ENCODE results near the gene HMGN4. TPM values are rescaled to one million over a fixed set of nuclear protein-coding genes. Genes with fewer than 3 reads are reported as not detected.
A peak's percentile ranks its signal among the peaks of the same experiment; 100 is the strongest.

The HMGN4 gene
- total RNA-seq, 4 donors from 2014 or later, result 46.5 to 67.8 (median 56.2) TPM

GRCh38 chr6:26556263-26557070 lies 18.3 kb downstream of the HMGN4 start:
- Histone ChIP-seq H3K9me3 (no peaks in the 10 kb centered on the region), H3K27me3 (no peaks in the 10 kb centered on the region), H3K36me3 (no peaks in the 10 kb centered on the region), H3K4me3 (no peak overlapping the region), H3K27ac (peak overlapping the region in 1 of 4 donors; percentile 89), H3K4me1 (peaks cover 0 to 24% (median 0%) of the 10 kb centered on the region in 4 donors)
- no peak for TF ChIP-seq CTCF (IDR thresholded peaks at IDR 0.05)
- peak in 1 of 2 donors; percentile 44 for TF ChIP-seq EP300 (IDR thresholded peaks at IDR 0.05)
- DNase-seq (ENCODE audit: low spot score in 2 of 2), result peak; percentile 18 to 67
- WGBS, 2 donors, result 30 to 31% methylated on average over 16 of the region's 16 CpGs

- TF ChIP-seq EP300 (IDR thresholded peaks at IDR 0.05), result no peak
- no peaks in the 10 kb centered on the region for H3K27me3 ChIP-seq
- H3K4me3 ChIP-seq, result no peak overlapping the region
- DNase-seq (ENCODE audit: low spot score in 2 of 2), result no peak
- WGBS, 2 donors, result 78 to 93% methylated on average over 17 of the region's 17 CpGs
- no peaks in the 10 kb centered on the region for H3K9me3 ChIP-seq
- no peak overlapping the region for H3K27ac ChIP-seq
- no peaks in the 10 kb centered on the region for H3K4me1 ChIP-seq
- no peaks in the 10 kb centered on the region for H3K36me3 ChIP-seq
Measured at GRCh38 chr6:26561533-26562466, 23.6 kb downstream of the HMGN4 start.

GRCh38 chr6:26563488-26563887 lies 25.3 kb downstream of the HMGN4 start:
- no peak for DNase-seq (ENCODE audit: low spot score in 2 of 2)
- no peaks in the 10 kb centered on the region for H3K27me3 ChIP-seq
- H3K4me1 ChIP-seq, result no peaks in the 10 kb centered on the region
- H3K36me3 ChIP-seq, result no peaks in the 10 kb centered on the region
- TF ChIP-seq CTCF (IDR thresholded peaks at IDR 0.05), result no peak
- no peak for TF ChIP-seq POLR2A (IDR thresholded peaks at IDR 0.05)
- TF ChIP-seq EP300 (IDR thresholded peaks at IDR 0.05), result no peak
- H3K9me3 ChIP-seq, result no peaks in the 10 kb centered on the region
- WGBS, 2 donors, result 78 to 80% methylated on average over 6 of the region's 6 CpGs
- no peak overlapping the region for H3K27ac ChIP-seq
- H3K4me3 ChIP-seq, result no peak overlapping the region

- 2 to 5% methylated on average over 34 of the region's 34 CpGs for WGBS, 2 donors
- Histone ChIP-seq H3K27me3 (no peaks in the 10 kb centered on the region), H3K36me3 (no peaks in the 10 kb centered on the region), H3K9me3 (no peaks in the 10 kb centered on the region), H3K27ac (peak overlapping the region; percentile 50 to 78 (median 69)), H3K4me1 (peaks cover 0 to 12% (median 5%) of the 10 kb centered on the region in 4 donors), H3K4me3 (peak overlapping the region; percentile 32 to 60 (median 44))
- TF ChIP-seq CTCF (IDR thresholded peaks at IDR 0.05) (peak in 1 of 5 experiments; percentile 2), EP300 (IDR thresholded peaks at IDR 0.05) (peak in 1 of 2 donors; percentile 83), POLR2A (IDR thresholded peaks at IDR 0.05) (no peak)
- peak; percentile 98 to 100 for DNase-seq (ENCODE audit: low spot score in 2 of 2)
Measured at GRCh38 chr6:26568601-26569432, 30.7 kb downstream of the HMGN4 start.

GRCh38 chr6:26569433-26569764 lies 31.2 kb downstream of the HMGN4 start:
- Histone ChIP-seq H3K27me3 (no peaks in the 10 kb centered on the region), H3K4me3 (peak overlapping the region in 2 of 4 donors; percentile 52 to 60), H3K27ac (peak overlapping the region in 3 of 4 donors; percentile 68 to 78 (median 70)), H3K4me1 (peaks cover 0 to 12% (median 5%) of the 10 kb centered on the region in 4 donors), H3K9me3 (no peaks in the 10 kb centered on the region), H3K36me3 (no peaks in the 10 kb centered on the region)
- 12 to 23% methylated on average over 2 of the region's 2 CpGs for WGBS, 2 donors
- no peak for DNase-seq (ENCODE audit: low spot score in 2 of 2)
- TF ChIP-seq POLR2A (IDR thresholded peaks at IDR 0.05) (no peak), EP300 (IDR thresholded peaks at IDR 0.05) (no peak), CTCF (IDR thresholded peaks at IDR 0.05) (no peak)

Measured in tibial nerve (tissue), 4 donors.